HUES6 (cell line): ENCODE data around the gene ZNF654.

Source experiments
- H3K27ac ChIP-seq: 2 replicates; pipeline ENCODE4 v1.7.0; 2013; ENCODE audit warnings: low read depth, mild to moderate bottlenecking, low read length, inconsistent platforms
- H3K27me3 ChIP-seq: 2 replicates; pipeline ENCODE4 v1.6.1; 2013; ENCODE audit warnings: low read length; ENCODE audit not compliant: control insufficient read depth, insufficient read depth
- H3K36me3 ChIP-seq: 2 replicates; pipeline ENCODE4 v1.6.1; 2013; ENCODE audit warnings: low read length; ENCODE audit not compliant: control insufficient read depth, insufficient read depth
- H3K4me1 ChIP-seq: 2 replicates; pipeline ENCODE4 v1.6.1; 2013; ENCODE audit warnings: low read length; ENCODE audit not compliant: control insufficient read depth, insufficient read depth
- H3K4me3 ChIP-seq: 2 replicates; pipeline ENCODE4 v1.5.1; 2013; ENCODE audit warnings: low read depth, low read length
- H3K9ac ChIP-seq: one replicate; pipeline ENCODE4 v1.6.1; 2013; ENCODE audit warnings: mild to moderate bottlenecking, low read length
- H3K9me3 ChIP-seq: 2 replicates; pipeline ENCODE4 v1.6.1; 2013; ENCODE audit warnings: low read depth, low read length; ENCODE audit not compliant: control insufficient read depth, insufficient read depth

The ZNF654 gene

DNA sequence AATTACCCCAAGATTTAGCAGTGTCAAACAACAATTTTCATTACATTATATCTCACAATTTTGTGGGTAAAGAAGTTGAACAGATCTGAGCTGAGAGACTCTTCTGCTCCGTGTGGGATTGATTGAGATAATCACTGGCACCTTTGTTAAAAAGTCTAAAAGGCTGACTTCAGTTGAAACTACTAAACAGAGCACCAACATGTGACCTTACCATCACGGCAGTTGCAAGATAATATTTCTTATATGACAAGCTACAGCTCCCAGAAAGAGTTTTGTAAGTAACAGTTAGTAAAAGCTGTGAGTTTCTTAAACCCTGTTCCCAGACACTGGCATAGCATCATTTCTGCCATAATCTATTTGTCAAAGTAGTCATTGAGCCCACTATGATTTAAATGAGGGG lies 25.2 kb upstream of the ZNF654 start:
- H3K27me3 ChIP-seq = no peaks in the 10 kb centered on the region
- no peak overlapping the region for H3K4me3 ChIP-seq
- no peaks in the 10 kb centered on the region for H3K4me1 ChIP-seq
- no peak overlapping the region for H3K9ac ChIP-seq
- no peak overlapping the region for H3K27ac ChIP-seq
- no peaks in the 10 kb centered on the region; the same call in 1 of the 2 replicates for H3K9me3 ChIP-seq
- no peaks in the 10 kb centered on the region for H3K36me3 ChIP-seq

DNA sequence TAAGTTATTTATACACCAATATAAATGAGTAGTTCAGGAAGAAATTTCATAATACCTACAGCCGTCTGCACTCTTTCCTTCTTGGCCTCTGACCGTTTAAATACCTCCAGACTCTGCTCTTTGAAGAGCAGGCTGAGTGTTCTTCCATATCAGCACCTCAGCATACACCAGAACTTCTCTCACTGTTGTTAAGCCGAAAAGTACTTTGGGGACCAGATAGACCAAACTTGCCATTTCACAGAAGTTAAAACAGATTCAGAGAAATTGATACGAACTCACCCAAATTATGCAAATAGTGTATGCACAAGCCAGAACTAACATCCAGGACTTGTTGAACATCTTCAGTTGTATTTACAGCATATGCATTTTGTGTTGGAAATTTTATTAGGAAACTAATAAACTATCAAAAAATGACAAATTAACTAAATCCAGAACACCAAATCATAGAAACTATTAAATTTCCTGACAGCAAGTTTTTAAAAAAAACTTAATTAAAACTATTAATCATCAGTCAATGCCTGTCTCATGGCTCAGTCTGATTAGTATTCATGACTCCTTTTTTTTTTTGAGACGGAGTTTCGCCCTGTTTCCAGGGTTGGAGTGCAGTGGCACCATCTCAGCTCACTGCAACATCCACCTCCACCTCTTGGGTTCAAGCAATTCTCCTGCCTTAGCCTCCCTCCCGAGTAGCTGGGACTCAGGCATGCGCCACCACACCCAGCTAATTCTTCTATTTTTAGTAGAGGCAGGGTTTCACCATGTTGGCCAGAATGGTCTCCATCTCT lies 24.4 kb upstream of the ZNF654 start:
- Histone ChIP-seq H3K36me3 (no peaks in the 10 kb centered on the region), H3K4me1 (no peaks in the 10 kb centered on the region), H3K4me3 (no peak overlapping the region), H3K9me3 (no peaks in the 10 kb centered on the region), H3K27me3 (no peaks in the 10 kb centered on the region), H3K9ac (no peak overlapping the region), H3K27ac (no peak overlapping the region)

DNA sequence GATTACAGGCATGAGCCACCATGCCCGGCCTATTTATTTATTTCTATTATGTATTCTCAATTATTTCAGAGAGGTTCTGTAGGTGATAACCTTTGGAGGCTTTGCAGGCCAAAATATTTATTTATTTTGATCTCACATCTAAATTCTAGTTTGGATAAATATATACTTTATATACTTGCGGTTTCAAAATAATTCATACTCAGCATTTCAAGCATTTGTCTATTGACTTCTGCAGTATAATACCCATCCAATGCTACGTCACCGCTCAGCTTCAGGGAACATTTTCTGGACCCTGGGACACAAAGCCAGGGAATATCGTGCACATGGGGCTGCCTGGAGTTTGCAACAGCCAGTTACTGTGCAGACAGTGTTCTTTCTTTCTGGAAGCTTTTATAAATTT lies 22.8 kb upstream of the ZNF654 start:
- H3K27ac ChIP-seq = no peak overlapping the region
- no peaks in the 10 kb centered on the region for H3K36me3 ChIP-seq
- no peak overlapping the region for H3K9ac ChIP-seq
- no peak overlapping the region for H3K4me3 ChIP-seq
- no peaks in the 10 kb centered on the region for H3K9me3 ChIP-seq
- H3K4me1 ChIP-seq = no peaks in the 10 kb centered on the region
- H3K27me3 ChIP-seq = no peaks in the 10 kb centered on the region

DNA sequence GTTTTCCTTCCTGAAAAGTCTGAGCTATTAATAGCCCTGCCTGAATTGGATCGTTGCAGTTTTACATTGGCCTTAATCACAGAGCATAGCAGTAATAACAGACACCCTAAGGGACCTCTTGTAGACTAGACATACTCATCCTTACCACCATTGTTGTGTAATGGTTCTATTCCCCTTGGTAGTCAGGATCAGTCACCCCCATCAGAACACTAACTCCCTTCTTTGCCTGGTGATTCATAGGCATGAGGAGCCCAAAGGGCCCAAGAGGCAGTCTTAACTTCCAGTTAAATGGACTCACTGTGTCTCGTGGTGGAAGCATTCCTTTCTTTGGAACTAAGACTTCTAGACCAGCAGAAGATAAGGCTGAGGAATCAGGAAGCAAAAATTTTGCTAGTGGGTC lies 20.5 kb upstream of the ZNF654 start:
- no peaks in the 10 kb centered on the region for H3K27me3 ChIP-seq
- H3K36me3 ChIP-seq = no peaks in the 10 kb centered on the region
- H3K4me3 ChIP-seq = no peak overlapping the region
- no peaks in the 10 kb centered on the region for H3K9me3 ChIP-seq
- no peaks in the 10 kb centered on the region for H3K4me1 ChIP-seq
- no peak overlapping the region for H3K9ac ChIP-seq
- no peak overlapping the region for H3K27ac ChIP-seq

DNA sequence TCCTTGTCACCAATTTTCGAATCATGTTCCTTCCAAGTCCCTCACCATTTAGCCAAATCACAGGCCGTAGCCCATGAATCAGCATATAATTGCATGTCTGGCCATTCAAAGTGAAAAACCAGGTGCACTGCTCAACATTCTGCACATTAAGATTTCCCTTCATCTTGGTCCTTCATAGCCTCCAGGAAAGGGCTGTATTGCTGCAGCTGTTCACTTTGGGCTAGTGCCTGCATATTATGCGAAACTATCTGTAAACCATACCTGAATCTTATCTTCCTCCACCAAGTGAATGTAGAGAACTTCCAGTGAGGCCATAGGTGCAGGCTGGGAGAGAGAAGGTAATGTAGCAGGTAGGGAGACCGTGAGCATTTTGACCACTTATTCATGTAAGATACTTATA lies 18.5 kb upstream of the ZNF654 start:
- Histone ChIP-seq H3K27ac (no peak overlapping the region), H3K27me3 (no peaks in the 10 kb centered on the region), H3K9ac (no peak overlapping the region), H3K9me3 (no peaks in the 10 kb centered on the region), H3K4me1 (no peaks in the 10 kb centered on the region), H3K36me3 (no peaks in the 10 kb centered on the region), H3K4me3 (no peak overlapping the region)

DNA sequence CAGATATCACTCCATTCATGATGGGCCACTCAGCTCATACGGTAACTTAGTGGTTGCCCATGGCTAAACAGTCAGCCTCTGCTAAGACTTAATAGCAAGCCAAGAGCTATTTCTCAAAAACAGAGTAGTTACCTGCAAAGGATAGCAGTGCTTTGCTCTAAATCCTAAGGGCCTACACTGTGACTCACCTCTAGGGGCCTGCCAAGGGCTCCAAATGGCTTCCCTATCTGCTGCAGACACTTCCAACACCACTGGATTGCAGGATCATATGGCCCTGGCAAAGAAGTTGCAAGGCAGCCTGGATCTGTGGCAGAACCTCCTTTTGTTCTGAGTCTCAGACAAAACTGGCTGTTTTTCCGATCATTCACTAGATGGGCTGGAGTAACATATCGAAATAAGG lies 18.1 kb upstream of the ZNF654 start:
- Histone ChIP-seq H3K4me3 (no peak overlapping the region), H3K4me1 (no peaks in the 10 kb centered on the region), H3K36me3 (no peaks in the 10 kb centered on the region), H3K27ac (no peak overlapping the region), H3K9me3 (no peaks in the 10 kb centered on the region), H3K27me3 (no peaks in the 10 kb centered on the region), H3K9ac (no peak overlapping the region)

DNA sequence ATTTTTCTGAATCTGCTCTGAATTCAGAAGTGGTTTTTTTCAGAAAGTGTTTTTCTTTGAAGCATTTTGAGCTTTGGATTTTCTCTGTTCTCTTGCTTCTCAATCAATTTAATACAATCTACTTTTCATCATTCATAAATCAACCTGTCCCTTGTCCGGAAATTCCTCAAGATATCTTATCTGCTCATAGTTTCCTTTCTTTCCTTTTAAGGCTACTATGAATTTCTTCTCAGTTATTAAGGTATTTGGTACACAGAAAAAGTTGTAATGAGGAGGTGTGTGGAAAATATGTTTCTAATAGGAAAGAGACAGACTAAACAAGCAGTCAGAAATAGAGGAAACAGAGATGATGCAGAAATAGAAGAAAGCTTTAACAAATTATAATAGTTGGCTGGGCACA lies 14.6 kb upstream of the ZNF654 start:
- no peaks in the 10 kb centered on the region for H3K36me3 ChIP-seq
- H3K9ac ChIP-seq = no peak overlapping the region
- H3K4me1 ChIP-seq = no peaks in the 10 kb centered on the region
- no peaks in the 10 kb centered on the region for H3K9me3 ChIP-seq
- no peak overlapping the region for H3K4me3 ChIP-seq
- no peak overlapping the region for H3K27ac ChIP-seq
- no peaks in the 10 kb centered on the region for H3K27me3 ChIP-seq

DNA sequence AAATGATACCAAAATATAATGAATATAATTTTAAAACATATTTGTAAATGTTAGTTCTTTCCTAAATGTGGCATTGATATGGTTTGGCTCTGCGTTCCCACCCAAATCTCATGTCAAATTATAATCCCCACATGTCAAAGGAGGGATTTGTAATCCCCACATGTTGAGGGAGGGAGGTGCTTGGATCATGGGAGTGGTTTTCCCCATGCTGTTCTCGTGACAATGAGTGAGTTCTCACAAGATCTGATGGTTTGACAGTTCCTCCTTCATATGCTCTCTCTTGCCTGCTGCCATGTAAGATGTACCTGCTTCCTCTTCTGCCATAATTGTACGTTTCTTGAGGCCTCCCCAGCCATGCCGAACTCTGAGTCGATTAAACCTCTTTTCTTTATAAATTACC lies 12.3 kb upstream of the ZNF654 start:
- no peak overlapping the region for H3K4me3 ChIP-seq
- H3K27me3 ChIP-seq = no peaks in the 10 kb centered on the region
- H3K4me1 ChIP-seq = no peaks in the 10 kb centered on the region
- H3K9me3 ChIP-seq = no peaks in the 10 kb centered on the region
- H3K36me3 ChIP-seq = no peaks in the 10 kb centered on the region
- no peak overlapping the region for H3K27ac ChIP-seq
- H3K9ac ChIP-seq = no peak overlapping the region

DNA sequence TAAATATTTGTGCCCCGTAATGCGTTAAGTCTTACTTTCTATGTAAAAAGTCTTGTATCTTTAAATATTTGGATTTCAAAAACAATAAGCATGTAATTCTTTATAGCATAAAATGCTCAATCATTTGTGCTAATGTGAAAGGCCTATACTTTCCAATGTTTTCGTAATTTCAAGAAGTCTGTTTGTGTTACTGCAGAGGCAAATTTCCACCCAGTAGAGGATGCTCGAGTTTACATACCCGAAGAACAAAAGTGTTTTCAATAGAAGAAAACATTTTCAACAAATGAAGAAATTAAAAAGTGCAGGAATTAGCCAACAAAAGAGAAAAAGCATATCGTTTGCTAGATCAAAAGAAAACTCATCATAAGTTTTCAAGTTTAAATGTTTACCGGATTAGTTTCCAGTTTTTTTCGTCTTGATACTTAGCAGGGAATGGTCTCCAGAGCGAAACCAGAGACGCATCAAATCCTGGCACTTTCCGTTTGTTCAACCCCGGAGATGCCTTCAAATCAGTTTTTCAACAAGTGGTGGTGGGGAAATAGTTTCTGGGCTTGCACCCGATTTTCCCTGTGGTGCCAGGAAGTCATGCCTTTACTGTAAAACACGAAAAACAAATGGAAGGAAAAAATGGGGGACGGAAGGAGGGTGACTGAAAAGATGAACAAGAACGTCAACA lies 1.3 kb upstream of the ZNF654 start:
- Histone ChIP-seq H3K27ac (peak overlapping the region; percentile 91; the same call in 1 of the 2 replicates), H3K4me1 (peaks cover 9% of the 10 kb centered on the region), H3K4me3 (peak overlapping the region; percentile 98)

DNA sequence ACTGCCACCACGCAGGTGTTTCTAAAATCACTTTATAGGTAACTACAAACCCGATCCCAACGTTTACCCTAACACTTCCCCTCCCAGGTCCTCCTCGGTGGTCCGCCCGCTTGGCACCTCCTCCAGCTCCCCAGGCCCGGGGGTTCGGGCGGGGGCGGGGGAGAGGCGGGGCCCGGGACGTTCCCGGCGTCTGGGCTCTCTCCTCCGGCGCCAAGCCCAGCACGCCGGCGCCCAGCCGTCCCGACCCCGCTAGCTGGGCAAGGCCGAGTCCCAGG lies 812 bp upstream of the ZNF654 start:
- H3K4me1 ChIP-seq = peaks cover 9% of the 10 kb centered on the region
- H3K27me3 ChIP-seq = no peaks in the 10 kb centered on the region
- peak overlapping the region; percentile 93 for H3K9ac ChIP-seq

More for the DNA sequence above, 1.3 kb upstream of the ZNF654 start:
- Histone ChIP-seq H3K36me3 (peaks cover 23% of the 10 kb centered on the region), H3K9me3 (no peaks in the 10 kb centered on the region), H3K9ac (peak overlapping the region; percentile 78), H3K27me3 (no peaks in the 10 kb centered on the region)

DNA sequence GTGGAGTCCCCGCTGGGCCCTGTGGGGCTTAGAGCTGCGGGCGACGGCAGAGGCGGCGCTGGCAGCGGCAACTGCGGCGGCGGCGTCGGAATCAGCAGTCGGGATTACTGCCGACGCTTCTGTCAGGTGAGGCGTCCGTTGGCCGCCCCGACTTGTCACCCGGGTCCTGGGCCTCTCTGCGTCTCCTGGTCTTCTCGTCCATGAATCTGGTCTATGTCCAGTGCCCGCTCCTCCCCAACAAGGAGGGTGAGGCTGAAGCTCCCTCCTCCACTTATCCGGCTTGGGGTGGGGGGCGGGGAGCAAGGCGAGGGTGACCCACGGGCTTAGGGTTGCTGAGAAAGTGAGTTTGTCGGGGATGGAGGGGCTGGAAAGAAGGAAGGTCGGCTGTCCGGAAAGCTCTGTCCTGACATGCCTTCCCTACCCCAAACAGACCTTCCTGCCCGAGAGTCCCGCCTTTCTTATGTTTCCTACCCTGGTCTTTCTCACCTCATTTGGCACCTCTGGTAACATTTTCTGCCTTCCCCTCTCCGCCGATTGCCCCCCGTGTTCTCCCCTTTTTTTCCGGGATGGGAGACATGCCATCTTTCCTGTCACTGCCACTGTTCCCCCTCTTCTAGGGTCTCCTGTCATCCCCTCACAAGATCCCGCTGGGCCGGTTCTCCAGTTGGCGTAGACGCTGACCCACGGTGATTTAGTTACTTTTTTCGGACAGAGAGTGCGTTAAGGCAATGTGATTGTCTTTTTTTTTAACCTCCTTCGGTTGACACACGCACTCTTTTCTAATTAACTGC lies 520 bp downstream of the ZNF654 start:
- Histone ChIP-seq H3K4me3 (peak overlapping the region; percentile 98), H3K9ac (peak overlapping the region; percentile 85), H3K4me1 (peaks cover 9% of the 10 kb centered on the region), H3K27me3 (no peaks in the 10 kb centered on the region), H3K36me3 (peaks cover 23% of the 10 kb centered on the region), H3K27ac (peak overlapping the region; percentile 73; the same call in 1 of the 2 replicates), H3K9me3 (no peaks in the 10 kb centered on the region)

More for the DNA sequence above, 812 bp upstream of the ZNF654 start:
- Histone ChIP-seq H3K4me3 (peak overlapping the region; percentile 98), H3K9me3 (no peaks in the 10 kb centered on the region), H3K27ac (peak overlapping the region; percentile 91; the same call in 1 of the 2 replicates), H3K36me3 (peaks cover 23% of the 10 kb centered on the region)
